ENCODE data around the gene AGR3.

GRCh38 chr7:16921151-16921550 is 39.4 kb upstream of the AGR3 start:
- TF ChIP-seq EZH2 (IDR thresholded peaks at IDR 0.05; ENCODE audit: insufficient read depth, poor library complexity, severe bottlenecking) (no peak), EZH2phosphoT487 (IDR thresholded peaks at IDR 0.05; ENCODE audit: insufficient read depth, low read depth) (no peak)
